SK-N-MC (cell line): ENCODE data around the gene AMH.

ENCODE experiments used
- DNase-seq: peaks from one replicate; pipeline ENCODE4 v3.0.0-alpha.2; 2011; ENCODE audit warnings: low read depth, low spot score
- H3K27ac ChIP-seq: fragments of 200-600 bp; sonication (generic); 2 replicates; pipeline ENCODE4 v1.5.1; 2016; ENCODE audit warnings: mixed run types
- H3K36me3 ChIP-seq: fragments of 200-600 bp; sonication (generic); 2 replicates; pipeline ENCODE4 v1.6.1; 2017; ENCODE audit warnings: antibody characterized with exemption, low read length, mixed read lengths; ENCODE audit not compliant: insufficient read depth
- H3K4me3 ChIP-seq: fragments of 200-600 bp; sonication (generic); 2 replicates; pipeline ENCODE4 v1.5.1; 2016
- H3K9ac ChIP-seq: fragments of 200-600 bp; sonication (generic); 2 replicates; pipeline ENCODE4 v1.8.0; 2017; ENCODE audit warnings: mixed run types, mixed read lengths; ENCODE audit not compliant: insufficient read length
- H3K9me3 ChIP-seq: fragments of 200-600 bp; sonication (generic); 2 replicates; pipeline ENCODE4 v1.6.1; 2017; ENCODE audit warnings: low read depth, mild to moderate bottlenecking, antibody characterized with exemption, low read length, moderate library complexity, mixed read lengths
- EZH2 ChIP-seq: fragments of 200-600 bp; sonication (generic); IDR thresholded peaks from one replicate; pipeline ENCODE4 v1.6.1; 2017; ENCODE audit warnings: antibody characterized with exemption
- FOXP2 ChIP-seq: optimal IDR thresholded peaks from 2 replicates; pipeline ENCODE3; 2011; ENCODE audit warnings: mild to moderate bottlenecking, moderate library complexity; ENCODE audit not compliant: insufficient read depth; ENCODE audit errors: extremely low read length, control extremely low read depth
- POLR2AphosphoS5 ChIP-seq: IDR thresholded peaks from 2 replicates; pipeline ENCODE4 v1.6.1; 2012; ENCODE audit warnings: mild to moderate bottlenecking, low read depth, low read length, borderline replicate concordance

Gene AMH

GRCh38 chr19:2216361-2217225 lies 32.5 kb upstream of the AMH start:
- Histone ChIP-seq H3K4me3 (no peak overlapping the region), H3K9me3 (no peaks in the 10 kb centered on the region), H3K27ac (no peak overlapping the region), H3K36me3 (peaks cover 64% of the 10 kb centered on the region), H3K9ac (no peak overlapping the region)
- TF ChIP-seq FOXP2 (no peak), EZH2 (no peak), POLR2AphosphoS5 (no peak)
- DNase-seq, result no peak

GRCh38 chr19:2217591-2217990 lies 31.5 kb upstream of the AMH start:
- no peak for TF ChIP-seq FOXP2
- no peak for TF ChIP-seq EZH2
- TF ChIP-seq POLR2AphosphoS5, result no peak
- H3K4me3 ChIP-seq, result no peak overlapping the region
- H3K9ac ChIP-seq, result no peak overlapping the region
- H3K36me3 ChIP-seq, result peaks cover 56% of the 10 kb centered on the region
- H3K9me3 ChIP-seq, result no peaks in the 10 kb centered on the region
- DNase-seq, result no peak
- H3K27ac ChIP-seq, result no peak overlapping the region

GRCh38 chr19:2219726-2220125 lies 29.4 kb upstream of the AMH start:
- DNase-seq, result no peak
- H3K9me3 ChIP-seq, result no peaks in the 10 kb centered on the region
- H3K36me3 ChIP-seq, result peaks cover 42% of the 10 kb centered on the region
- no peak overlapping the region for H3K4me3 ChIP-seq
- H3K27ac ChIP-seq, result no peak overlapping the region
- no peak for TF ChIP-seq FOXP2
- TF ChIP-seq POLR2AphosphoS5, result no peak
- no peak for TF ChIP-seq EZH2
- no peak overlapping the region for H3K9ac ChIP-seq

- 0 out of 2 replicates have a peak overlapping the region, but pooled peaks have one; percentile 25 for H3K27ac ChIP-seq
- H3K4me3 ChIP-seq, result no peak overlapping the region
- no peak for DNase-seq
- no peak for TF ChIP-seq EZH2
- TF ChIP-seq FOXP2, result no peak
- TF ChIP-seq POLR2AphosphoS5, result no peak
- H3K9me3 ChIP-seq, result no peaks in the 10 kb centered on the region
- H3K36me3 ChIP-seq, result peaks cover 45% of the 10 kb centered on the region; the same call in 1 of the 2 replicates
- H3K9ac ChIP-seq, result no peak overlapping the region
Observed at GRCh38 chr19:2221250-2221831, 27.8 kb upstream of the AMH start.

GRCh38 chr19:2221918-2222317 lies 27.2 kb upstream of the AMH start:
- Histone ChIP-seq H3K9me3 (no peaks in the 10 kb centered on the region), H3K9ac (no peak overlapping the region), H3K27ac (no peak overlapping the region), H3K36me3 (peaks cover 39% of the 10 kb centered on the region; the same call in 1 of the 2 replicates), H3K4me3 (no peak overlapping the region)
- no peak for TF ChIP-seq FOXP2
- no peak for TF ChIP-seq POLR2AphosphoS5
- no peak for TF ChIP-seq EZH2
- DNase-seq, result no peak

- no peaks in the 10 kb centered on the region for H3K9me3 ChIP-seq
- no peak for DNase-seq
- H3K4me3 ChIP-seq, result no peak overlapping the region
- H3K27ac ChIP-seq, result no peak overlapping the region
- TF ChIP-seq FOXP2 (no peak), POLR2AphosphoS5 (no peak), EZH2 (no peak)
- no peak overlapping the region for H3K9ac ChIP-seq
- H3K36me3 ChIP-seq, result peaks cover 27% of the 10 kb centered on the region; the same call in 1 of the 2 replicates
Observed at GRCh38 chr19:2223391-2223790, 25.7 kb upstream of the AMH start.

GRCh38 chr19:2223959-2224358 lies 25.2 kb upstream of the AMH start:
- Histone ChIP-seq H3K27ac (no peak overlapping the region), H3K9me3 (no peaks in the 10 kb centered on the region), H3K4me3 (no peak overlapping the region), H3K36me3 (peaks cover 29% of the 10 kb centered on the region; the same call in 1 of the 2 replicates), H3K9ac (no peak overlapping the region)
- DNase-seq, result no peak
- no peak for TF ChIP-seq FOXP2
- no peak for TF ChIP-seq POLR2AphosphoS5
- TF ChIP-seq EZH2, result no peak

GRCh38 chr19:2224754-2225349 lies 24.3 kb upstream of the AMH start:
- no peak for TF ChIP-seq EZH2
- no peak for TF ChIP-seq FOXP2
- no peak overlapping the region for H3K4me3 ChIP-seq
- H3K9me3 ChIP-seq, result no peaks in the 10 kb centered on the region
- H3K27ac ChIP-seq, result no peak overlapping the region
- peaks cover 30% of the 10 kb centered on the region; the same call in 1 of the 2 replicates for H3K36me3 ChIP-seq
- no peak overlapping the region for H3K9ac ChIP-seq
- no peak for DNase-seq

- H3K9ac ChIP-seq, result no peak overlapping the region
- TF ChIP-seq EZH2 (no peak), POLR2AphosphoS5 (no peak), FOXP2 (no peak)
- DNase-seq, result no peak
- H3K9me3 ChIP-seq, result no peaks in the 10 kb centered on the region
- no peak overlapping the region for H3K4me3 ChIP-seq
- peaks cover 31% of the 10 kb centered on the region; the same call in 1 of the 2 replicates for H3K36me3 ChIP-seq
- H3K27ac ChIP-seq, result no peak overlapping the region
Observed at GRCh38 chr19:2225415-2226050, 23.6 kb upstream of the AMH start.
